Activated T-cell treated with anti-CD3 and anti-CD28 coated beads for 1 hour (primary cell): ENCODE results near the gene HTR7.
"Not testable (repeated sequence)": the region's sequence is repeated elsewhere in the genome, so short reads cannot be mapped to it uniquely, and the experiment has no call there.

Experiments
- DNase-seq: peaks from one replicate; pipeline ENCODE4 v3.0.0-alpha.2; 2020; ENCODE audit warnings: low read depth

Gene HTR7

DNA sequence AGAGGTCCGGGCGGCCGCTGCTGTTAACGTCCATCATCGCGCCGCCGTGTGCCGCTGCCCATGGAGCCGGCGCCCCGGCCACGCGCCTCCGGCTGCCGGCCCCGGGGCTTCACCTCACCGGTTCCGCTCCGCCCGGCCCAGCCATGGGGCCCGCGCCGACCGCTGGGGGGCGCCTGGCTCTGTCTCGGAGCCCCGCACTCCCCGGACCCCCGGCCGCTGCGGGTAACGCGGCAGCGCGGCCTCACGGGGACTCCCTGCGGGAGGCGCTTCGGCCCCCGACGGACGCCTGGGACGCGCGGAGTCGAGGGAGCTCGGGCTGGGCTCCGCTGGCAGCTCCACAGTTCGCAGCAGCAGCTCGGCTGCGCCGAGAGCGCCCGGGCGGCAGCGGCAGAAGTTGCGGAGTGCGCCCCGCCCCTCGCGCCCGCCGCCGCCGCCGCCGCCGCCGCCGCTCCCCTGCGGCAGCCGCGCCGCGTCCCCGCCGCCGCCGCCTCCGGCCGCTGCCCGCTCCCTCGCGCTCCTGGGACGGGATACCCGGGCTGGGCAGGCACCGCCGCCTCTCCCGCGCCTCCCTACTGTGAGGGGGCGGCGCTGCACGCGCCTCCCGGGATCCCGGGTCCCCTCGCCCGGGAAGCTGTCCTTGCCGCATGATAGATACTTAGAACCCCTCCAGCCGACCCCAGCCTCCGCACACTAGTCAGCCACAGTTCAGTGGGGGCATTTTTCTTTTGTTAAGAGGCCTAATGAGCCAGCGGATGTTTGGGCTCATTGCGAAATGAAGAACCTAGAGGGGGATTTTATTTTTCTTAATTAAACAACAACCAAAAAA lies at the start of gene HTR7:
Gene HTR7, minus strand, starts transcription at position 405 of the 826 bp plus-strand sequence. Its CDS starts 368 bp downstream, at position 37.
- peak; percentile 50 for DNase-seq

DNA sequence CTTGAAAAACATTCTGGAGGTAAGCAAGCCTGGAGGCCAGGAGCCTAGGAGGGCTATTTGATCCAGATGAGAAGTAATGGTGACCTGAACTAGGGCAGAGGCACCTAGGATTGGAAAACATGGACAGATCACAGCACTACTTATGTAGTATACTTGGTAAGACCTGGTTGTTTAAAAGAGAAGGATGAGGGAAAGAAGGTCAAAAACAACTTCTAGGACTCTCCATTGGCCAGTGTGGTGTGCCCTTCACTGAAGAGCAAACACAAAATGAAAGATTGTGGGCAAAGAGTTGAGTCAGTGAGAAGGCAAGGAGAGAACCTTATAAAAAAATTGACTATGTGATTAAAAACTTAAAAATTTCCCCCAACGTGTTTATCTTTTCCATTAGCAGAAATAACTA lies 48.8 kb upstream of the HTR7 start:
- no peak for DNase-seq

DNA sequence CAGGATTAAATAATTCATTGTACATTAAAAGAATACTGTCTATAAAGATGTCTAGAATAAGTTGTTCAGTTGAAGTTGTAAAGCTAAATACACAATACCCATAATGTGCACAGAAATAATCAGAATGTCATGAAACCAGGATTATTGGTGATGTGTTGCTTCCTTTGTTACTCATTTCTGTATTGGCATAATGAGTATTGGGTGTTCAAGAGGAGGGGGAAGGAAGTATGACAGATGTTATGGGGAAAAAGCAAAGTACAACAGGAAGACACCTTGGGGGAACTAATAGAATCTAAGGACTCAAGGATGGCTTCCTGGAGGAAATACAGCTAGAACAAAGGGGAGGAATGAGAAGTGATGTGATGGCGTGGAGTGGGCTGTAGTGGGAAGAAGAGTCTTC lies 48.1 kb upstream of the HTR7 start:
- DNase-seq: no peak

DNA sequence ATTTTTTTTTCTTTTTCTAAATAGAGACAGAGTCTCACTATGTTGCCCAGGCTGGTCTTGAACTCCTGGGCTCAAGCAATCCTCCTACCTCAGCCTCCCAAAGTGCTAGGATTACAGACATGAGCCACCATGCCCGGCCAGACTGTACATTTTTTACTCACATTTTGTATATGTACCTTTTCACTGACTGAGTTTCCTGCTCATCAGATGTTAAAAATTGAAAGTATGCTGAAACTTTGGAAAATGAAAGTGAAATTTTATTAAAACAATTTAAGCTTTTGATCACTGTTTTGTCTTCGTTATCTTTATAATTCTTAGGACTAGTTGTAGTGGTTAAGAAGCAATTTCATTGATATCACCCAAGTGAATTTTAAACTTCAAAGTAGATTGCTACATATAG lies 39.1 kb upstream of the HTR7 start:
- DNase-seq: not testable (repeated sequence)

DNA sequence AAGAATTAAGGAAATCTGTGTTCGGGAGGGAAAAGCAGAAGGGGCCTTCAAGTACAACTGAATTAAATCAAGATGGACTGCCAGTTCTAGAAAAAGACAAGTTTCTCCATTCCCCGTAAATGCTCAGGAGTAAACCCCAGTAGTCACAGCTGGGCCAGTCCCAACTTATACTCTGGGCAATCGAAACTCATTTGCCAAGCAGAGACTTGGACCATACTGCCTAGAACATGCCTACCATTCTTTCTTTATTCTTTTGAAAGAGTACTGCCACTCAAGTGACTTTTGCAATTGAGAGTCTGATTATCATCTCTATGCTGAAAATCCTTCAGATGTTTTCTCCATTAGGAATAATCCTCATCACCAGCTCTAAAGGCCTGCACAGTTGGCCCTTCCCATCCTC lies 35.4 kb upstream of the HTR7 start:
- no peak for DNase-seq

DNA sequence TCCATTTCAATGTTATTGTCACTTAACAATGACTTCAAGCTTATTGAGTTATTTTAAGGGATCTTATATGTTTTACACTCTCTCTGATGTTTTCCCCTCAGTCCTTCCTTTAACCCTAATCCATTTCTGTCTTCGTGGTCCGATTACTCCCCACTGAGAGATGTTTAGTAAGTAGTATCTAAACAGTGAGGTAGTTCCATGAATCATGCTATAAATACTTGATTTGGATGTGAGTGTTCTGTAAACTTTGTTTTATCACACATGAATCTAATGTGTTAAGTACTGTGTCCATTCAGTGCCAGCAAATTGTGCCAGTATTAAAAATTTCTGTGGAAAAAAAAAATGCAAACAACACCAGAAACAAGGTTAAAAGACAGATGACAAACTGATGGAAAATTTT lies 32.5 kb upstream of the HTR7 start:
- no peak for DNase-seq

DNA sequence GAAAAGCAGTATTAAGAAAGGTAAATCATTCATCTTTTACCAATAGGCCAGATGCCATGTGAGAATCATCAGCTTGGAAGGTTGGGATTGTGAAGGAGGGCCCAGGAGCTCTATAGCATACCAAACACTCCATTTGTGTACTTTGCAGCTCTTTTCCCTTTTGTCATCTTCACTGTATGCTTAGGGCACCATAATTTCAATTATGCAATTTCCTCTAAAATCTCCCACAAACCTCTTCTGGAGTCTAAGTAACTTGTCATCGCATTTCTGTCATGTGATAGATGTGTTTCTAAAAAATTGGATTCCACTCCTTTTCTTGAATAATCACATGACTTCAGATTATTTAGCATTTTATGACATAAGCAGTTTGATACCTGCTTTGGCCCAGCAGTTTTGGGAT lies 31.8 kb upstream of the HTR7 start:
- DNase-seq: no peak

DNA sequence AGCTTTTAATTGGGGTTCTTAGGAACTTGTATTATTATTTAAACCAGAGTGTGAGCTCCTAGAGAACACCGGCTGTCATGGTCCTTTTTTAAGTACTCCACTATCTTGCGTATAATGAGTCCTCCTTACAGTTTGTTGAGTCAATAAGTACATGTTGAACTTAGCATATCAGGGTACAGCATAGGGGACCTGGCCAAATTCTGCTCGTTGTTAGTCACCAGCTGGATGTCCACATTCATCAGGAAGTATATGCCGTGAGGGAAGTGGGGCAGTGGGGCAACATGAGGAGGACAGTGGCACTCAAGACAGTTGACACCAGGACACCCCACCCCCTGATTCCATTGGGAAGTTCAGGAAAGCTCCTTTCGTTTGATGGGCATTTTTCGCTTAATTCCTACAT lies 30.5 kb upstream of the HTR7 start:
- DNase-seq: no peak

DNA sequence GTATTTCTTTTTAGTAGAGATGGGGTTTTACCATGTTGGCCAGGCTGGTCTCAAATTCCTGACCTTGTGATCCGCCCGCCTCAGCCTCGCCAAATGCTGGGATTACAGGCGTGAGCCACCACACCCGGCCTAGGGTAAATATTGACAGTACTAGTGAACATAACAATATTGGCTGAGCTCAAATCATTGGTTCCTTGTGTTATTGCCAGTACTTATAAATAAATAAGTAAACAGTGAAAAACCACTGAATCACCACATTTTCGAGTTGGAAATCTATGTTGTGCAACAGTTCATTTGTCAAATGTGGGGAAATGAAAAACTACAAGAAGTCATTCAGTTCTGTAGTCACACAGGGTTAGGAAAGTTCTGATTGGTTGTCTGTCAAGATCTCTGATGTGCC lies 29.7 kb upstream of the HTR7 start:
- no peak for DNase-seq

DNA sequence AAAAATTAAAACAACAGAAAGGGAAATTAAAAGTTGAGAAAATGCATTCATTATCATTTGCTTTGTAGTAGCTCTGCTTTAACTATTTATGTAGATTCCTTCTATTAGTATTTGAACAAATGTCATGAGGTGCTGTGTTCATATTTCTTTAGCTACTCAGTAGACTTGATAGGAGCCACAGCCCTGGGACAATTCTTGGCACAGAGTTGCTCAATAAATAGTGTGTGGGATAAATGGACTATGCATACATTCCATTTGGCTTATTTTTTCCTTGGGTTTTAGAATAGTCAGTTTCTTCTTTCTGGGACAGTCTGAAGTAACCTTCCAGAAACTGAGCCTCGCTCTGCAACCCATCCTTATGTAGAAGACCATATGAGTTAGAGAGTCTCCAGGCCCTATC lies 27.3 kb upstream of the HTR7 start:
- DNase-seq: no peak

DNA sequence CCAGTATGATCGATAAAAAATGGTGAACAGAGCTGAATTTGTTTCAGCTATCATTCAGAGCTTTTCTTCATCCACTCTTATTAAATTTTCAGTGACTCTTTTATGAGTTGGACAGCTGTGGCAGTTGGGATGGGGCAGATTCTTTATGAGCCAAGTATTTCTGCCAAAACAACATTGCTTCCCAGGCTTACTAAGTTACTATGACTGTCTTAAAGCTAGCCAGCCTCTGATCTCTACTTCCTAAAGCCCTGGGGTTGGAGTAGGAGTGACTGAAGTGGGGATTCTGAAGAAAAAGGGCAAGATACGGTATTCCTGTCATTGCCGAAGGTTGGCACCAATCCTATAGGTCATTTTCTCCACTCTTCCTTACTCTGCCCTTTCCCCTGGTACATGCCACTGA lies 26.6 kb upstream of the HTR7 start:
- no peak for DNase-seq

DNA sequence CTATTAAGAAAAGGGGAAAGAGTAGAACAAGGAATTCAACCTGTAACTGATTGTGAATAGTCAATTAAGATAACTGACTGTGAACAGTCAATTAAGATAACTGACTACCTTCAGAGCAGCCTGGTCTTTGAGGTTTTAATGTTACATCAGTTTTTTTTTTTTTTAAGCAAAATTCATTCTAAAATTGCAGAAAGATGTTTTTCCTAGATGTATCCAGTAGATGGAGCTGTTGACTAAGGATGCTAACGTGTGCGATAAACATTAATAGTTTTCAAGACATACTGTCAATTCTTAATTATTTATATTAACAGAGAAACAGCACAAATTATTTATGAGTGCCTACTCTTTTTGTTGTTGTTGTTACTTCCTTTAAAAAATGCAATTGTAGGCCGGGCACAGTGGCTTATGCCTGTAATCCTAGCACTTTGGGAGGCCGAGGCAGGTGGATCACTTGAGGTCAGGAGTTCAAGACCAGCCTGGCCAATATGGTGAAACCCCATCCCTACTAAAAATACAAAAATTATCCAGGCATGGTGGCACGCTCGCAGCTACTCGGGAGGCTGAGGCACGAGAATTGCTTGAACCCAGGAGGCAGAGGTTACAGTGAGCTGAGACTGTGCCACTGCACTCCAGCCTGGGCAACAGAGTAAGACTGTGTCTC lies 22.4 kb upstream of the HTR7 start:
- not testable (repeated sequence) for DNase-seq

DNA sequence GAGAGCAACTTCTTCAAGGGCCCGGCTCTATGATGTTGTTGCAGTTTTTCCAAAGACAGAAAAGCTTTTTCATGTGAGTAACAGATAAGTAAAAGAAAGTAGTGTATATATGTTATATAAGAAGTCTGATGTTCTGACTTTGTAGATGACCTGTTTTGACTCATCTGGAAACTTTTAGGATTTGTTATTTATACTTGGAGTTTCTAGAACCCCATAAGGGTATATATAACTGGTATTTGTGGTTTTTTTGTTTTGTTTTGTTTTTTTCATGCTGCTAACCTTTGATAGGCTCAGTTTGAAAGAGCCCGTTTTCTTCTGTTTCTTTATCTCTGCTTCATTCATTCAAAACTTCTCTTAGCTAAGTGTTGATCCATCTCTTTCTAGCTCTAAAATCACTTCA lies 21.2 kb upstream of the HTR7 start:
- DNase-seq: no peak

DNA sequence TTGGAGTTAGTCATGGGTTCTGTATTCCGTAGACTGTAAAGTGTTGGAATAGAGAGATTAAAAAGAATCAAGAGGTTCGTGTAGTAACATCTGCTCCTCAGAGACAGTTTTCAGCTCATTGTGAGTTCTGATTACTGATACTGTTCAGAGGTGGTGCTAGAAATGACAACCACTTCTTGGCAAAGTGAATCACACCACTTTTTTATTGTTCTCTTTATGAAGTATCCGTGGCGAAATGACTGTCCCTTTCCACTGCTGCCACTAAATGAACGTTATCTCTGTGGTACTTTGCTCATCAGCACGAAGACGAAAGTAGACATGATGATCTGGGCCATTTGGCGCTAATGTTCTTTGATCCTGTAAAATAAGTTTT lies 14.8 kb upstream of the HTR7 start:
- DNase-seq: no peak

DNA sequence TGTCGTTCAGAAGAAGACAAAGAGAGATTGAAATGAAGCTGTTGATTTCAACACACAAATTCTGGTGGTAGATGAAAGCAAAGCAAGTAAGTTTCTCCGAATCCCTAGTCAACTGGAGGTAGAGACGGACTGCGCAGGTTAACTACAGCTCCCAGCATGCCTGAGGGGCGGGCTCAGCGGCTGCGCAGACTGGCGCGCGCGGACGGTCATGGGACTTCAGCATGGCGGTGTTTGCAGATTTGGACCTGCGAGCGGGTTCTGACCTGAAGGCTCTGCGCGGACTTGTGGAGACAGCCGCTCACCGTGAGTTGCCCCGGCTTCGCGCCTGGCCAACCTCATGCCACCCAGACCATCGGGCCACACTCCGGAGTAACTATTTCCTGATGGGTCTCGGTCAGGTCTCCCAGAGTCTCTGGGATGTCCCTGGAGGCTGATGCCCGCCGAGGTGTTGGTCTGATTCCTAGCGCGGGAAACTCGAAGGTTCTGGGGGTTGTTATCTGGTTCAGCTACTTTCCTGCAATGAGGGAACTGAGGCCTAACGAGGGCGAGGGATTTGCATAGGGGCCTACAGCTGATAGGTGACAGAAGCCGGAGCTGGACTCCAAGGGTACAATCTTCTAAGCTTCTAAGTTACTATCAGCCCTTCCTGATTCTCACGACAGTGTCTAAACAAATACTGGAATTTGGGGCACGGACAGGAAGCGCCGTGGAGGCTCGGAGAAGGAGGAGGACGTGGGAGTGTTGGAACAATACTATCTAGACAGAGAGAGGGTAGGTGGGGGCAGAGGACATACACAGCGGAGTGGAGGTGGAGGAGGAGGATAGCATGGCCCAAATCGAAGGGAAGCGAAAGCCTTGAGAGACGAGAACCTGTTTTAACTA lies 14.2 kb upstream of the HTR7 start, which contains the start of gene RPP30:
Gene RPP30, plus strand, starts transcription at position 209 of the 882 bp plus-strand sequence. Its CDS starts 13 bp downstream, at position 222.
- DNase-seq: peak; percentile 72

DNA sequence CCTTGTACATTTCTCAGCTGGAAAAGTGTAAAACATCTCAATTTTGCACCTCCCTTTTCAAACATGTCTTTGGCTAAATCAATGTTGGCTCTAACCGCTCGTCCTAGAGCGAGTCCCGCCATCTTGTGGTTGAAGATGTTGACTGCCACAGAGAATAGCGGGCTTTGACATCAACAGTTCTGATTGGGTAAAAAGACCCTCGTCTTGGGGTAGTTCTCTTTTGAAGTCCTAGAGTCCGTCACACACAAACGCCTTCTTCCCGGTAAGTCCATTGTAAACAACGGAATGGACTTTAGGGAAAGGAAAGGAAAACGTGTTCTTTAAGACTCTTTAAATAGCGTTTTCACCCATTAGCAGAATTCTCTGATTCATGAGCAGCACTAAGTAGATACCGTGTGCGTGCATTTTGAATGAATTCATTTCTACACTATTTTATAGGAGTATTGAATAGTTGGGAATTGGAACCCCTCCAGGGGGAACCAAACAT lies 13.5 kb upstream of the HTR7 start:
- DNase-seq: peak; percentile 12

DNA sequence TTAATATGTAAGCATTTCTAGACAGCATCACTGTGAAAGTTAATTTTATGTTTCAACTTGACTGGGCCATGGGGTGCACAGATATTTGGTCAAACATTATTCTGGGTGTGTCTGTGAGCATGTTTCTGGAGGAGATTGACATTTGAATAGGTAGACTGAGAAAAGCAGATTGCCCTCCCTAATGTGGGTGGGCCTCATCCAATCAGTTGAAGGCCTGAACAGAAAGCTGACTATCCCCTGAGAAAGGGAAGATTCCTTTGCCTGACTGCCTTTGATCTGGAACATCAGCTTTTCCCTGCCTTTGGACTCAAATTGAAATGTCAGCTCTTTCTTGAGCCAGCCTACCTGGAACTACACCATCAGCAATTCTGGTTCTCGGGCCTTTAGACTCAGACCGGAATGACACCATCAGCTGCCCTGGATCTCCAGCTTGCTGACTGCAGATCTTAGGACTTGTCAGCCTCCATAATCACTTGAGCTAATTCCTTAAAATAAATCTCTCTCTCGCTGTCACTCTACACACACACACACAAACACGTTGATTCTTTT lies 8.3 kb upstream of the HTR7 start:
- no peak for DNase-seq

DNA sequence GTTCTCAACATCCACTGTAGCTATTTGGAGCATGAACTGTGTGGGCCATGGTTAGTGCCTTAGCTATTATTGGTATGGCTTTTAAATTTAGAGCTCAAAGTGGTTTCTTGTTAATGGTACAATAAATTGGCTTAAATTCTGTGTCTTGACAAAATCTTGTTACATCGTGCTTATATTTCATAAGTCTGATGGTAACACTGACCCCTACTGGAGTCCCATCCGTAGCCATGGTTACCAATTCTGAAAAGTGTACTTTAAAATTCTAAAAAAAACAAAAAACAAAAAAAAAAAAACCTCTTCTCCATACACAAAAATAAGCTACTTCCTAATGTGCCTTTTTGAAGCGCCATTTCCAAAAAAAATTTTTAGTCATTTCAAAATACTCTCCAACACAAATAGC lies 7.6 kb upstream of the HTR7 start:
- no peak for DNase-seq

DNA sequence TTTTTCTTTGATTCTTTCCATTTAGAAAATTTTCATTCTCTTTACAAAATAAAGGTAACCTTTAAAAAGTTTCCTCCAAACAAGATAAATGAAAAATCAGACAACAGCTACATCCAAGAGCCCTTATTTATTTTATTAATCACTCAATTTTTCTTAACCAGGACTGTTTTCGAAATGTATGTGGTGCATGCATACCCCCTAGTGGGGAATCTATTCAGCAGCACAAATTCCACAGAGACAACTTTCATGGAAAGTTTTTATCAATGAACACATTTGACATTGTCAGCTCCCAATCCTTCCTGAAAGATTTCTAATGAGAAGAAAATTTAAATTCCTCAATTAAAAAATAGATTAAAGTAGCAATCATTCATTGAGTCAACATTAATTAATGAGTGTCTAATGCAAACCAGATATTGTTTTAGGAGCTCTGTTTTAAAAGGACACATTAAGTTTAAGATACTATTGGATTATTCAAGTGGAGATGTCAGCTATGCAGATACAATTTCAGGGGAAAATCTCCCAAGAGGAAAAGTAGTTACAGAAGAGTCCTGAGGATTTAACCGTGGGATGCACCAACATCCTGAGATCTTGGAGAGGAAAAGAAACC lies 5.2 kb upstream of the HTR7 start:
- DNase-seq: no peak

DNA sequence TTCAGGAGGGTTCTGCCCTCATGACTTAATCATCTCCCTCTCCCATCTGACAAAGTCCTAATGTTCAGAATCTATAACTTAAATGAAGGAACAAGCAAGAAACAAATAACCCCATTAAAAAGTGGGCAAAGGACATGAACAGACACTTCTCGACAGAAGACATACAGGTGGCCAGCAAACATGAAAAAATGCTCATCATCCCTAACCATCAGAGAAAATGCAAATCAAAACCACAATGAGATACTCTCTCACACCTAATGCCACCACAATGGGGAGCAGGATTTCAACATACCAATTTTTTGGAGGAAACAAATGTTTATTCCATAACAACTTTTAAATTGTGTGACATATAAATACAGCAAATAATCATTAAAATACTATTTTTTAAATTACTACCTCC lies 3.0 kb upstream of the HTR7 start:
- no peak for DNase-seq

DNA sequence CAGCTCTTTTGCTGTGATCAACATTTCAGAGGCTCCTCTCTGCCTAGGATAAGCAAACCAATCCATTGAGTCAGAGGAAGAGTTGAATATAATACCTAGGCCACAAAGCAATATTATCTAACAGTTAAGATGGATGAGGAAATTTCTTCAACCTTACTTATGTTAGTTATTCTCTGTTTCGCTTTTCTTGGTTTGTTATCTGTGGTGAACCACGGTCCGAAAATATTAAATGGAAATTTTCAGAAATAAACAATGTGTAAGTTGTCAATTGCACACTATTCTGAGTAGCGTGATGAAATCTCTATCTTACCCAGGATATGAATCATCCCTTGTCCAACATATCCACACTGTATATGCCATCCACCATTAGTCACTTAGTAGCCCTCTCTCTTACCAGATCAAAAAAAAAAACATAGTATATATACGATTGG lies 1.5 kb upstream of the HTR7 start:
- DNase-seq: no peak
